Measurements from ENCODE around the gene C1QTNF6.
A peak's percentile ranks its signal among the peaks of the same experiment; 100 is the strongest.
"Not testable (repeated sequence)": the region's sequence is repeated elsewhere in the genome, so short reads cannot be mapped to it uniquely, and the experiment has no call there.

C1QTNF6 gene

DNA sequence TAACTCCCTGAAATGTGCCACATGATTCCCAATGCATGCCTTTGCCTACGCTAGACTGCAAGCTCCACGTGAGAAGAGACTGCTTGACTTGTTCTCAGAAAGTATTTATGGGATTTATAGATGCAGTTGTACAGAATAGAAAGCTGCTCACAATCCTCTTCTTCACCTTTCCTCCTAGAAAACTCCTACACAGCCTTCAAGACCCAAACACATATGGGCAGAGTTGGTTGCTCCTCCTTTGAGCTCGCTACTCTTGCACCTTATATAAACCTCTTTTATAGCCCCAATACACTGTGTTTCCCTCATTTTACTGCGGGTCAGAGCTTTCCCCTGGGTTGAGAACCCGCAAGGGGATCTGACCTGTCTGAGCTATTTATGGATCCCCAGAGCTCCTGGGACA lies 16.4 kb downstream of the C1QTNF6 start:
- Histone ChIP-seq H3K4me3 (replicated peaks; ENCODE audit: low read depth, low read length) (no peak overlapping the region), H3K36me3 (ENCODE audit: control insufficient read depth, insufficient read depth, low read length) (no peaks in the 10 kb centered on the region), H3K27me3 (replicated peaks; ENCODE audit: control insufficient read depth, insufficient read depth, low read length) (no peaks in the 10 kb centered on the region)
- TF ChIP-seq, protein P1, sequence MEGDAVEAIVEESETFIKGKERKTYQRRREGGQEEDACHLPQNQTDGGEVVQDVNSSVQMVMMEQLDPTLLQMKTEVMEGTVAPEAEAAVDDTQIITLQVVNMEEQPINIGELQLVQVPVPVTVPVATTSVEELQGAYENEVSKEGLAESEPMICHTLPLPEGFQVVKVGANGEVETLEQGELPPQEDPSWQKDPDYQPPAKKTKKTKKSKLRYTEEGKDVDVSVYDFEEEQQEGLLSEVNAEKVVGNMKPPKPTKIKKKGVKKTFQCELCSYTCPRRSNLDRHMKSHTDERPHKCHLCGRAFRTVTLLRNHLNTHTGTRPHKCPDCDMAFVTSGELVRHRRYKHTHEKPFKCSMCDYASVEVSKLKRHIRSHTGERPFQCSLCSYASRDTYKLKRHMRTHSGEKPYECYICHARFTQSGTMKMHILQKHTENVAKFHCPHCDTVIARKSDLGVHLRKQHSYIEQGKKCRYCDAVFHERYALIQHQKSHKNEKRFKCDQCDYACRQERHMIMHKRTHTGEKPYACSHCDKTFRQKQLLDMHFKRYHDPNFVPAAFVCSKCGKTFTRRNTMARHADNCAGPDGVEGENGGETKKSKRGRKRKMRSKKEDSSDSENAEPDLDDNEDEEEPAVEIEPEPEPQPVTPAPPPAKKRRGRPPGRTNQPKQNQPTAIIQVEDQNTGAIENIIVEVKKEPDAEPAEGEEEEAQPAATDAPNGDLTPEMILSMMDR (IDR thresholded peaks at IDR 0.05; ENCODE audit: insufficient read depth, low read length, poor library complexity, severe bottlenecking) = no peak
- no peak for DNase-seq (ENCODE audit: extremely low read depth, insufficient read length)

DNA sequence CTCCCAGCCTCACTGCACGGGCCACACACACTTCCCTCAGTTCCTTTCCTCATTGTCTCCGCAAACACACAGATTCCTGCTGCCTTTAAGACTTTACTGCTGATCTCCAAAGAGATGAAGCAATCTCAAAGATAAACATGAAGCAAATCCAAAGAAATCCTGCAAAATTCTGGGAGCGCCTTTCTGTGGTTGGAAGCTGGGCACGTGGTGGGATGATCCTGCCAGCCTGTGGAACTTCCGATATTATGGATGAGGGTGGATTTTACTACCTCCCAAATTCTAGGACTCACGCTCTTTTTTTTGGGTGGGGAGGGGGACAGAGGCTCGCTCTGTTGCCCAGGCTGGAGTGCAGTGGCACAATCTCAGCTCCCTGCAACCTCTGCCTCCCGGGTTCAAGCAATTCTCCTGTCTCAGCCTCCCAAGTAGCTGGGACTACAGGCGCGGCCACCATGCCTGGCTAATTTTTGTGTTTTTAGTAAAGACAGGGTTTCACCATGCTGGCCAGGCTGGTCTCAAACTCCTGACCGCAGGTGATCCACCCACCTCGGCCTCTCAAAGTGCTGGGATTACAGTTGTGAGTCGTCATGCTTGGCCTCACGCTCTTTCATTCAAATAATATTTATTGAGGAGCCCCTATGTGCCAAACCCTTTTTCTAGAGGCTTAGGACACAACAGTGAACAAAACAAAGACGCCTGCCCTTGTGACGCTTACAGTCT lies 17.2 kb downstream of the C1QTNF6 start:
- not testable (repeated sequence) for H3K36me3 ChIP-seq (ENCODE audit: control insufficient read depth, insufficient read depth, low read length); H3K27me3 ChIP-seq (replicated peaks; ENCODE audit: control insufficient read depth, insufficient read depth, low read length); DNase-seq (ENCODE audit: extremely low read depth, insufficient read length); H3K4me3 ChIP-seq (replicated peaks; ENCODE audit: low read depth, low read length)

DNA sequence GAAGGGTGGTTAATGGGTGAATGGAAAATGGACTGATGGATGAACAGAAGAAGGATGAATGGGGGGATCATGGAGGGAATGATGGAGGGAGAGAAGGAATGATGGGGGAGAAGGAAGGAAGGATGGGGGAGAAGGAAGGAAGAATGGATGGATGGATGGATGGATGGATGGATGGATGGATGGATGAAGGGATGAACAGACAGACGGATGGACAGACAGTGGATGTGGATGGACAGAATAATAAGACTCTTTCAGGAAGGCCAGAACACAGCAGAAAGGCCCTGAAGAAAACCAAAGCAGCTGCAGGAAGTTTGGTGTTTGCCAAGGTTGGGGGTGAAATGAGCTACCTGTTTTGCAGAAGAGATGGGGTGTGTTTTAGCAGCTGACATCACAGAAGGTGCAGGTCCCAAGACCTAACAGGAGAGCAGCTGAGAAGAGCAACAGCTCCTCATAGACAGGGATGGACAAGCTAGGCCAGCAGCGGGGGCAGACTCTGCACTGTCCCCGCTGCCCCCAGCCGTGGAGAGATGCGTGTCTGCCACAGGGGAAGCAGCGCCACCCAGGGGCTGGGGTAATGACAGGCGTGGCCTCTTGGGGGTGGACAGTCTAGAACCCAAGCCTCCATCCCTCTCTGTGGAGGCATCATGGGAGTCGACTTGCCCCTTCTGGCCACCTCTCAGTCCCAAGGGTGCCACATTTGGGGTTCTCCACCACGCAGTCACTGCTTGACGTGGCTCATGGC lies 17.9 kb downstream of the C1QTNF6 start:
- TF ChIP-seq, protein P1 (IDR thresholded peaks at IDR 0.05; ENCODE audit: insufficient read depth, low read length, poor library complexity, severe bottlenecking) = peak; percentile 10
- no peaks in the 10 kb centered on the region for H3K27me3 ChIP-seq (replicated peaks; ENCODE audit: control insufficient read depth, insufficient read depth, low read length)
- DNase-seq (ENCODE audit: extremely low read depth, insufficient read length) = no peak
- H3K36me3 ChIP-seq (ENCODE audit: control insufficient read depth, insufficient read depth, low read length) = no peaks in the 10 kb centered on the region
- no peak overlapping the region for H3K4me3 ChIP-seq (replicated peaks; ENCODE audit: low read depth, low read length)

DNA sequence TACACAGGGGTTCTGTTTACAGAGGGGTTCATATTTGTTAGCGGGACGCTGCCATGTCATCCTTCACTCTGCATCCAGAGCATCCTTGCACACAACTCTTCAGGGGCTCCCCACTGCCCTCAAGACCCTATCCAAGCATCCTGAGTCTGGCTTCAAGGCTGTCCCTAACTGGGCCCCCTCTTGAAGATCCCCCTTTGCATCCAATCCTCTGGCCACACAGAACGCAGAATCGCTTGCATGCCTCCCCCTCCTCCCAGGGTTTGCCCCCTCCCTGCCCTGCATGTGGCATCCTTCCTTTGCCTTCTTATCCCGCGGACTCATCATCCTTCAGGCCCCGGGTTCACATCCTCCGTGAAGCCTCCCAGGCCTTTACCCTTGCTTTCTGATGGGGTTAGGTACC lies 18.6 kb downstream of the C1QTNF6 start:
- no peak for DNase-seq (ENCODE audit: extremely low read depth, insufficient read length)
- H3K4me3 ChIP-seq (replicated peaks; ENCODE audit: low read depth, low read length) = no peak overlapping the region
- H3K27me3 ChIP-seq (replicated peaks; ENCODE audit: control insufficient read depth, insufficient read depth, low read length) = no peaks in the 10 kb centered on the region
- TF ChIP-seq, protein P1 (IDR thresholded peaks at IDR 0.05; ENCODE audit: insufficient read depth, low read length, poor library complexity, severe bottlenecking) = no peak
- H3K36me3 ChIP-seq (ENCODE audit: control insufficient read depth, insufficient read depth, low read length) = no peaks in the 10 kb centered on the region

DNA sequence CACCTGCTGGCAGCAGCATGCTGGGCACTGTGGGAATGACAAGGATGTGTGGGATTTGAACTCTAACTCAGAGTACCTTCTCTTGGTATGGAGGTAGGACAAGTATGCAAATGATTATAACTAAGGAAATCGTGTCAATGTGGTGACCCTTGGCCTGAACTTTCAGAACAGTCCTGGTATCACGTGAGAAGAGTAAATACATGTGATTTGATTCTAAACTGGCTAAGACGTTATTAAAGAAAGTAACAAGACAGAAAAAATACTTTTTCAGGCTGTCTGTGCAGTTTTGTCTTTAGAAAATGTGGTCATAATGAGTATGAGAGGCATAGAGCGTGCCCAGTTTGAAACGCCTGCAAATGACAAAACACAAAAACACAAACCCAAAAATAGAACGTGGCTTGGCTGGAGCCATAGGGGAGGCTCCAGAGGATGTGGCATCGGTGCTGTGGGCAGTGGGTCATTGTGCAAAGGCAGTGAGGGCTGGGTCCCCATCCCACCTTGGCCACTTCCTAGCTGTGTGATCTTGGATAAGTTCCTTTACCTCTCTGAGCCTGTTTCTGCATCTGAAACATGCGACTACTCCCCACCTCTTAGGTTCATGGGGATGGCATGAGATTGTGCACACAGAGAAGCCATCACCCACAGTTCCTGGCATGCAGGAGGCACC lies 19.9 kb downstream of the C1QTNF6 start:
- H3K36me3 ChIP-seq (ENCODE audit: control insufficient read depth, insufficient read depth, low read length) = no peaks in the 10 kb centered on the region
- DNase-seq (ENCODE audit: extremely low read depth, insufficient read length) = no peak
- H3K4me3 ChIP-seq (replicated peaks; ENCODE audit: low read depth, low read length) = no peak overlapping the region
- H3K27me3 ChIP-seq (replicated peaks; ENCODE audit: control insufficient read depth, insufficient read depth, low read length) = no peaks in the 10 kb centered on the region
- TF ChIP-seq, protein P1 (IDR thresholded peaks at IDR 0.05; ENCODE audit: insufficient read depth, low read length, poor library complexity, severe bottlenecking) = no peak

Data from GM06990 (cell line).